Gastrocnemius medialis (tissue), 4 donors: Measurements from ENCODE around the gene PCDH9.

Experiments used
- CTCF ChIP-seq, 5 experiments: fragments of 450-650 bp in 3 of 5; fragments of 200-600 bp in 2 of 5; sonication (generic) in 2 of 5; IDR thresholded peaks in 4 of 5; conservative IDR thresholded peaks in 1 of 5; 1 replicate in 4 of 5; 2 replicates in 1 of 5; pipeline ENCODE4 v1.5.1; 2016 to 2019; ENCODE audit warnings: antibody characterized with exemption in 5 of 5, mild to moderate bottlenecking in 3 of 5, moderate library complexity in 3 of 5
- POLR2A ChIP-seq, 2 donors: fragments of 450-650 bp; IDR thresholded peaks; one replicate each; pipeline ENCODE4 v1.6.1; 2017; ENCODE audit warnings: antibody characterized with exemption in 2 of 2, mild to moderate bottlenecking in 2 of 2, moderate library complexity in 2 of 2

DNA sequence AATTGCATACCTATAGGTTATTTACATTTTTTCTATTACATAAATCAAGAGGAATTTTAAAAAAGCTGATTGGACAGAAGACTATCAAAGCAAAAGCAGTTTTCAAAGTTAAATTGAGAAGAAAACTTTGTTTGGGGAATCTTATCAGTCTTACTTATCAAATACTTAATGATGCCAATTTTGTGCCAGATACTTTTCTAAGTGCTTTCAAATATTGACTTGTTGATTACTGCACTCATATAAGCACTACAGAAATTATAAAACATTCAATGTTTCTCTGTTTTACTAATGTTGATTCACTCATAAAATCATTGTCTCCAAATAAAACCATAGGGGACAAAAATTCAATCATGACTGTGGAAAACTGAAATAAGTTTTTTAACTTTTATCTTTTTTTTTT is 36.2 kb downstream of the PCDH9 start:
- no peak for TF ChIP-seq CTCF (IDR thresholded peaks at IDR 0.05 in 4 of 5, conservative IDR thresholded peaks at IDR 0.05 in 1 of 5)
- no peak for TF ChIP-seq POLR2A (IDR thresholded peaks at IDR 0.05)
